HepG2 (cell line): ENCODE measurements around the gene NLRC3. TPM values are rescaled to one million over a fixed set of nuclear protein-coding genes. Genes with fewer than 3 reads are reported as not detected.

Experiments used
- ATAC-seq: fragments of 200-7000 bp; cut with Tn5 transposase; 3 replicates; pipeline ENCODE4 v1.9.1; 2020; ENCODE audit warnings: mild to moderate bottlenecking, moderate library complexity
- BruUV-seq: library from RNA; stranded (reverse); fragments of 400-500 nt; replicated peaks from 2 replicates; lab custom pipeline; 2021; lab: Mats Ljungman, UMichigan
- CTCF ChIA-PET: fragments of 300-600 bp; formaldehyde crosslinking; extraction: SDS; loops from one replicate; lab custom pipeline; 2021; ENCODE audit warnings: low total read pairs, inconsistent platforms, low intra/inter-chr PET ratio; lab: Yijun Ruan, JAX
- POLR2A ChIA-PET: fragments of 350-600 bp; sonication (Branson Sonifier 250); formaldehyde crosslinking; loops from one replicate; lab custom pipeline; 2020; ENCODE audit warnings: antibody characterized with exemption, inconsistent platforms; lab: Yijun Ruan, JAX
- DNase-seq: peaks from one replicate; pipeline ENCODE4 v3.0.0-alpha.2; 2015; ENCODE audit warnings: low spot score
- FAIRE-seq: peaks from 3 replicates; lab custom pipeline; 2011; peaks lifted over from hg19 to GRCh38; lab: Jason Lieb, UNC
- H2AFZ ChIP-seq: one replicate; pipeline ENCODE4 v1.6.1; 2011; ENCODE audit warnings: low read length, inconsistent platforms
- H3K27ac ChIP-seq: fragments of 300-600 bp; 3 replicates; pipeline ENCODE4 v1.8.0; 2011; ENCODE audit warnings: mixed run types, mild to moderate bottlenecking, mixed read lengths, low read length, inconsistent platforms; ENCODE audit not compliant: insufficient read depth; ENCODE audit errors: extremely low read length
- H3K27me3 ChIP-seq, 2 experiments: fragments of 200-600 bp in 1 of 2; 2 replicates in 1 of 2; 3 replicates in 1 of 2; pipeline versions ENCODE4 v1.6.0 to v1.8.0; 2011; ENCODE audit warnings: low read length in 2 of 2, mild to moderate bottlenecking in 2 of 2, moderate library complexity in 2 of 2, inconsistent platforms in 1 of 2; ENCODE audit not compliant: insufficient read depth in 2 of 2, control insufficient read depth in 1 of 2
- H3K36me3 ChIP-seq, 2 experiments: fragments of 200-600 bp in 1 of 2; replicated peaks in 1 of 2; 2 replicates in 1 of 2; 3 replicates in 1 of 2; pipeline versions ENCODE4 v1.5.1 to v1.8.0; 2011; ENCODE audit warnings: low read length in 2 of 2, inconsistent platforms in 1 of 2; ENCODE audit not compliant: insufficient read depth in 2 of 2, control insufficient read depth in 1 of 2
- H3K4me1 ChIP-seq: 2 replicates; pipeline ENCODE4 v1.5.1; 2012; ENCODE audit warnings: low read length, inconsistent platforms; ENCODE audit not compliant: insufficient read depth
- H3K4me2 ChIP-seq: 2 replicates; pipeline ENCODE4 v1.6.0; 2011; ENCODE audit warnings: low read depth, low read length, inconsistent platforms
- H3K4me3 ChIP-seq, 3 experiments: fragments of 200-600 bp in 1 of 3; sonication (generic), shearing (Covaris generic) in 1 of 3; replicated peaks in 1 of 3; 2 replicates each; pipeline ENCODE4 v1.5.1; 2011 to 2016; ENCODE audit warnings: low read length in 3 of 3, inconsistent platforms in 2 of 3, low read depth in 2 of 3, mild to moderate bottlenecking in 2 of 3, control low read depth in 1 of 3, mixed read lengths in 1 of 3; ENCODE audit not compliant: insufficient read depth in 1 of 3
- H3K79me2 ChIP-seq: one replicate; pipeline ENCODE4 v1.6.1; 2011; ENCODE audit warnings: low read length, inconsistent platforms; ENCODE audit not compliant: insufficient read depth
- H3K9ac ChIP-seq: 2 replicates; pipeline ENCODE4 v1.6.0; 2011; ENCODE audit warnings: mild to moderate bottlenecking, low read depth, low read length, inconsistent platforms; ENCODE audit not compliant: insufficient read depth
- H3K9me3 ChIP-seq: 2 replicates; pipeline ENCODE4 v1.5.1; 2012; ENCODE audit warnings: mild to moderate bottlenecking, low read length
- H4K20me1 ChIP-seq: 2 replicates; pipeline ENCODE4 v1.6.0; 2011; ENCODE audit warnings: inconsistent platforms, mild to moderate bottlenecking, low read length, moderate library complexity; ENCODE audit not compliant: insufficient read depth
- CEBPB ChIP-seq: IDR thresholded peaks from 2 replicates; pipeline ENCODE4 v1.6.1; 2011; ENCODE audit warnings: low read depth, low read length, improper control_type of control experiment, borderline replicate concordance
- CTCF ChIP-seq: sonication (generic); formaldehyde crosslinking; IDR thresholded peaks from 2 replicates; pipeline ENCODE4 v1.5.0; 2020; ENCODE audit warnings: mild to moderate bottlenecking, missing genetic modification reagents, moderate library complexity
- IKZF5 ChIP-seq: IDR thresholded peaks from 2 replicates; pipeline ENCODE4 v1.6.1; 2018; ENCODE audit warnings: missing genetic modification reagents, mild to moderate bottlenecking, missing compliant biosample characterization
- NFE2L2 ChIP-seq: fragments of 150-350 bp; IDR thresholded peaks from 2 replicates; pipeline ENCODE4 v1.6.1; 2014; ENCODE audit warnings: low read length
- NKX3-1 ChIP-seq: sonication (generic); formaldehyde crosslinking; IDR thresholded peaks from 2 replicates; pipeline ENCODE4 v1.5.0; 2020; ENCODE audit warnings: missing genetic modification reagents
- PCBP1 ChIP-seq: fragments of 200-400 bp; formaldehyde crosslinking; IDR thresholded peaks from 2 replicates; pipeline ENCODE4 v1.6.1; 2017; ENCODE audit warnings: mild to moderate bottlenecking, low read depth, low read length, borderline replicate concordance
- RELA ChIP-seq: sonication (generic); formaldehyde crosslinking; IDR thresholded peaks from 2 replicates; pipeline ENCODE4 v1.4.0; 2020; ENCODE audit warnings: missing genetic modification reagents
- ZBTB4 ChIP-seq: sonication (generic); formaldehyde crosslinking; IDR thresholded peaks from 2 replicates; pipeline ENCODE4 v1.4.0; 2020; ENCODE audit warnings: missing genetic modification reagents, mild to moderate bottlenecking, borderline replicate concordance
- ZNF17 ChIP-seq: sonication (generic); formaldehyde crosslinking; IDR thresholded peaks from 2 replicates; pipeline ENCODE4 v1.5.0; 2020; ENCODE audit warnings: mild to moderate bottlenecking, missing genetic modification reagents
- ZNF256 ChIP-seq: sonication (generic); formaldehyde crosslinking; conservative IDR thresholded peaks from 2 replicates; pipeline ENCODE4 v1.4.0; 2020; ENCODE audit warnings: missing genetic modification reagents
- ZNF44 ChIP-seq: sonication (generic); formaldehyde crosslinking; IDR thresholded peaks from 2 replicates; pipeline ENCODE4 v1.5.1; 2020; ENCODE audit warnings: mild to moderate bottlenecking, missing genetic modification reagents
- ZNF691 ChIP-seq: sonication (generic); formaldehyde crosslinking; IDR thresholded peaks from 2 replicates; pipeline ENCODE4 v1.4.0; 2020; ENCODE audit warnings: missing genetic modification reagents, low read depth, mild to moderate bottlenecking, borderline replicate concordance
- WGBS: methylation state at CpG from one replicate; pipeline ENCODE4 v1.1.6; 2017; ENCODE audit warnings: low lambda C conversion rate; 5-methylcytosine and 5-hydroxymethylcytosine counted together
- in situ Hi-C: cut with HindIII; loops from 2 replicates; pipeline ENCODE4 v1.10.0; 2017; ENCODE audit warnings: low pct_unique_long_range_greater_than_20kb; ENCODE audit not compliant: extremely low pct_ligation_motif_present
- intact Hi-C: fragments of 100-400 bp; cut with micrococcal nuclease; formaldehyde crosslinking; loops from one replicate; pipeline ENCODE4 v1.10.0; 2022; ENCODE audit not compliant: unreplicated experiment
- polyA plus RNA-seq, 8 experiments: library from polyadenylated mRNA; depleted of rRNA in 3 of 8; stranded (reverse) in 7 of 8; unstranded in 1 of 8; fragments of >200 nt; fragmentation: Illumina TruSeq in 4 of 8; extraction: Trizol in 4 of 8; gene quantifications; 2 replicates each; pipeline versions ENCODE4 v1.2.1 to v1.2.3, GENCODE V29; 2011 to 2016; ENCODE audit warnings: low read depth in 4 of 8, missing spikeins in 1 of 8, mixed read lengths in 1 of 8; ENCODE audit not compliant: insufficient read depth in 1 of 8
- total RNA-seq, 5 experiments: library from RNA; depleted of rRNA; stranded (reverse); fragments of >200 nt; fragmentation: Illumina TruSeq; extraction: Trizol; gene quantifications; 2 replicates each; pipeline ENCODE4 v1.2.3, GENCODE V29; 2016; ENCODE audit warnings: low read depth in 1 of 5
- TF ChIP-seq, protein P1 (sequence below), 2 experiments: fragments of 450-650 bp in 1 of 2; sonication (generic) in 1 of 2; formaldehyde crosslinking; IDR thresholded peaks; 2 replicates each; pipeline versions ENCODE4 v1.5.0 to v1.8.0; 2020 to 2022; ENCODE audit warnings: mild to moderate bottlenecking in 1 of 2, missing genetic modification reagents in 1 of 2

NLRC3 gene
- total and polyA plus RNA-seq, 2 of the 13 experiments (the other 11 are each of a cell fraction or from before 2014, with no cell fraction given), result not detected

DNA sequence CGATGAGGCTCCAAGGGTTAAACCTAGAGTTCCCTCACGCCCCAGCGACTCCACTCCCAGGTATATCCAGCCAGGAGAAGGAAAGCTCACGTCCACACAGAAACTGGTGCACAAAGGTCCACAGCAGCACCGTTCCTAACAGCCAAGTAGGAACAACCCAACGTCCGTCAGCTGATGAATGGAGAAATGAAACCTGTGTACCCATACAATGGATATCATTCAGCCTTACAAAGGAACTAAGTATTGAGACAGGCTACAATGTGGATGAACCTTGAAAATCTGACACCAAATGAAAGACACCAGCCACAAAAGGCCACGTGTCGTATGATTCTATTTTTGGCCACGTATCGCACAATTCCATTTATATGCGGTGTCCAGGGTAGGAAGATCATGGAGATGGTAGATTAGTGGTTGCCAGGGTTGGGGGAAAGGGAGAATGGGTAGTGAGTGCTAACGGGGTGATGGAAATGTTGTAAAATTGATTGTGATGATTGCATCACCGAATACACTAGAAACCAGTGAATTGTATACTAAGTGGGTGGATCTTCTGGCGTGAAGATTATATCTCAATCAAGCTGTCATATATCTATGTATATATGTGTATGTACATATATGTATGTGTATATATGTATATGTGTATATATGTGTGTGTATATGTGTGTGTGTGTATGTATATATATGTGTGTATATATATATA, 30.1 kb downstream of the NLRC3 start (continued):
- TF ChIP-seq ZBTB4 (CRISPR knock-in tag) (no peak), CEBPB (peak; percentile 51; the same call in 1 of the 2 replicates), ZNF17 (CRISPR knock-in tag) (no peak)

DNA sequence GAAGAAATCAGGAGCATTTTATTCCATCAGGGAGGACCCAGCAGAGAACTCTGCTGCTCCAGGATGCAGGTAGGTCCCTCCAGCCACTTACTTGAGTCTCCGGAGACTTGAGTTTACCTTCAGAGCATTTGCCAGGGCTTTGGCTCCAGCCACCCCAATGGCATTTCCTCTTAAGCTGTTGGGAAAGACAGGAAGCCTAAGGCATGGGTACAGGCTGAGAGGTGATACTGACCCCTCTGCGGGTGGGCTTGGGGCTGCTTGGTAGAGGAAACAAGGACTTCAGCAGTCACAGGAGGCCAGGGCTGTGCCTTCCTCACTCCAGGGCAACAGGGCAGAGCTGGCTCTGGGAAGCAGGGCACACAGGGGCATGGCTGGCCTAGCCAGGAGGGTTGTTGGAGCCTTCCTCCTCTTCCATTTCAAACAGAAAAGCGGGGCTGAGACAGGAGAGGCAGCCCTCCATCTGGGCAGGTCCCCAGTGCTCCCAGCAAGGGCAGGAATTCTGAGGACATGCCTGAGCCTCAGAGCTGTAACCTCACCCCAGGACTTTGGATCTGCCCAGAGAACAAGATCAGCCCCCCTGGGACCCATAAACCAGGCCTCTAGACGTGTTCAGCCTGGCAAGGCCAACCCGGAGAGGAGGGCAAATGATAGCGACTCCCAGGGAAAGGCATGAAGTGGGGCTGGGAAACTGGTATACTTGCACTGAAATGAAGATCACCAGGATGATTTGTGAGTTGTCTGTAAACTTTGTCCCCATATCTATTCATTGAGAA, 34.4 kb downstream of the NLRC3 start:
- WGBS, result 72% methylated on average over 4 of the region's 6 CpGs
- no peaks in the 10 kb centered on the region for H3K27me3 ChIP-seq
- no peak overlapping the region for H2AFZ ChIP-seq
- DNase-seq, result no peak
- in situ Hi-C loops, result no loop called here
- ATAC-seq, result peak; percentile 28
- no TSS peak for BruUV-seq
- H3K4me3 ChIP-seq, result no peak overlapping the region
- intact Hi-C loops, result no loop called here
- FAIRE-seq, result no peak
- H3K9ac ChIP-seq, result no peak overlapping the region
- ChIA-PET CTCF (no interaction called here), POLR2A (no interaction called here)
- no peaks in the 10 kb centered on the region for H3K79me2 ChIP-seq
- H3K4me2 ChIP-seq, result no peak overlapping the region
- no peaks in the 10 kb centered on the region for H3K4me1 ChIP-seq
- H3K27ac ChIP-seq, result no peak overlapping the region
- H3K36me3 ChIP-seq, result 0 out of 5 replicates have a peak, but pooled peaks cover 0 to 3% of the 10 kb centered on the region in 2 experiments
- H4K20me1 ChIP-seq, result no peaks in the 10 kb centered on the region
- no peaks in the 10 kb centered on the region for H3K9me3 ChIP-seq
- TF ChIP-seq IKZF5 (CRISPR knock-in tag), result no peak
- TF ChIP-seq NFE2L2, result no peak
- TF ChIP-seq, protein P1, sequence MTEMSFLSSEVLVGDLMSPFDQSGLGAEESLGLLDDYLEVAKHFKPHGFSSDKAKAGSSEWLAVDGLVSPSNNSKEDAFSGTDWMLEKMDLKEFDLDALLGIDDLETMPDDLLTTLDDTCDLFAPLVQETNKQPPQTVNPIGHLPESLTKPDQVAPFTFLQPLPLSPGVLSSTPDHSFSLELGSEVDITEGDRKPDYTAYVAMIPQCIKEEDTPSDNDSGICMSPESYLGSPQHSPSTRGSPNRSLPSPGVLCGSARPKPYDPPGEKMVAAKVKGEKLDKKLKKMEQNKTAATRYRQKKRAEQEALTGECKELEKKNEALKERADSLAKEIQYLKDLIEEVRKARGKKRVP (CRISPR knock-in tag; IDR thresholded peaks at IDR 0.05), result no peak
- TF ChIP-seq CTCF, result no peak
- TF ChIP-seq PCBP1, result no peak
- TF ChIP-seq ZNF256 (CRISPR knock-in tag), result no peak
- no peak for TF ChIP-seq NKX3-1 (CRISPR knock-in tag)
- no peak for TF ChIP-seq ZNF44
- TF ChIP-seq ZNF691 (CRISPR knock-in tag), result no peak
- TF ChIP-seq RELA, result no peak
